ENCODE results near the gene PLA2G2F. TPM values are rescaled to one million over a fixed set of nuclear protein-coding genes. Genes with fewer than 3 reads are reported as not detected.
A peak's percentile ranks its signal among the peaks of the same experiment; 100 is the strongest.

The PLA2G2F gene
- total and polyA plus RNA-seq, 2 of the 13 experiments (the other 11 are each of a cell fraction or from before 2014, with no cell fraction given): not detected

DNA sequence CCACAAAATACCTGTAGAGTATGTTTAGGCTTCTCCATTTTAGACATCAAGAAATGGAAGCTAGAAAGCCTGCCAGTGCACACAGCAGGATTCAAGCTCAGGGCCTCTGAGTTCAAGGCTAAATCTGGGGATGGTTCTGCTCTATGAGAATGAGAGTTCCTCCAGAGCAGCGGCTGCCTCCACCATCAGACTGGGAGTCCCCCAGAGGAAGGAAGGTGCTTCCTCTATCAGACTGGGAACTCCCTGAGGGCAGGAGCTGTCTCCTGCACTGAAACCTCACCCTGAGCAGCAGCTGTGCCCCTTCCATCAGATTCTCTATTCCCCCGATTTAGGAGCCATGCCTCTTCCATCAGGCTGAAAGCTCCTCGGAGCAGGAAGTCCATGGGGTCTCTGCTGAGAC lies 49.0 kb upstream of the PLA2G2F start:
- H3K36me3 ChIP-seq (replicated peaks in 1 of 2; ENCODE audit: control insufficient read depth in 1 of 2, insufficient read depth in 2 of 2, low read length in 2 of 2): no peaks in the 10 kb centered on the region
- H3K79me2 ChIP-seq (ENCODE audit: insufficient read depth, low read length): no peaks in the 10 kb centered on the region
- ATAC-seq: no peak
- no peak for FAIRE-seq
- no peak overlapping the region for H3K27ac ChIP-seq (ENCODE audit: extremely low read length, insufficient read depth, low read length)
- H3K9ac ChIP-seq (ENCODE audit: insufficient read depth, low read depth, low read length): no peak overlapping the region
- ChIA-PET POLR2A (no interaction called here), CTCF (ENCODE audit: low intra/inter-chr PET ratio, low total read pairs) (no interaction called here)
- H2AFZ ChIP-seq (ENCODE audit: low read length): no peak overlapping the region
- no peak overlapping the region; the same call in 1 of the 2 replicates for H3K4me2 ChIP-seq (ENCODE audit: low read depth, low read length)
- peaks cover 0 to 23% of the 10 kb centered on the region in 2 experiments; a peak in 2 of 5 replicates for H3K27me3 ChIP-seq (ENCODE audit: control insufficient read depth in 1 of 2, insufficient read depth in 2 of 2, low read length in 2 of 2)
- no peak overlapping the region for H3K4me3 ChIP-seq (replicated peaks in 1 of 3; ENCODE audit: insufficient read depth in 1 of 3, low read depth in 2 of 3, low read length in 3 of 3)
- in situ Hi-C loops (cut with HindIII; ENCODE audit: extremely low pct_ligation_motif_present, low pct_unique_long_range_greater_than_20kb) (no loop called here), intact Hi-C loops (cut with micrococcal nuclease; ENCODE audit: unreplicated experiment) (no loop called here)
- DNase-seq (ENCODE audit: low spot score): no peak
- whole genome bisulfite sequencing (ENCODE audit: low lambda C conversion rate): no CpG with 5 or more reads among the region's 3 CpGs
- no peaks in the 10 kb centered on the region for H3K9me3 ChIP-seq (ENCODE audit: low read length)
- no peaks in the 10 kb centered on the region for H4K20me1 ChIP-seq (ENCODE audit: insufficient read depth, low read length)
- no TSS peak for BruUV-seq (replicated peaks)
- TF ChIP-seq, protein P1, sequence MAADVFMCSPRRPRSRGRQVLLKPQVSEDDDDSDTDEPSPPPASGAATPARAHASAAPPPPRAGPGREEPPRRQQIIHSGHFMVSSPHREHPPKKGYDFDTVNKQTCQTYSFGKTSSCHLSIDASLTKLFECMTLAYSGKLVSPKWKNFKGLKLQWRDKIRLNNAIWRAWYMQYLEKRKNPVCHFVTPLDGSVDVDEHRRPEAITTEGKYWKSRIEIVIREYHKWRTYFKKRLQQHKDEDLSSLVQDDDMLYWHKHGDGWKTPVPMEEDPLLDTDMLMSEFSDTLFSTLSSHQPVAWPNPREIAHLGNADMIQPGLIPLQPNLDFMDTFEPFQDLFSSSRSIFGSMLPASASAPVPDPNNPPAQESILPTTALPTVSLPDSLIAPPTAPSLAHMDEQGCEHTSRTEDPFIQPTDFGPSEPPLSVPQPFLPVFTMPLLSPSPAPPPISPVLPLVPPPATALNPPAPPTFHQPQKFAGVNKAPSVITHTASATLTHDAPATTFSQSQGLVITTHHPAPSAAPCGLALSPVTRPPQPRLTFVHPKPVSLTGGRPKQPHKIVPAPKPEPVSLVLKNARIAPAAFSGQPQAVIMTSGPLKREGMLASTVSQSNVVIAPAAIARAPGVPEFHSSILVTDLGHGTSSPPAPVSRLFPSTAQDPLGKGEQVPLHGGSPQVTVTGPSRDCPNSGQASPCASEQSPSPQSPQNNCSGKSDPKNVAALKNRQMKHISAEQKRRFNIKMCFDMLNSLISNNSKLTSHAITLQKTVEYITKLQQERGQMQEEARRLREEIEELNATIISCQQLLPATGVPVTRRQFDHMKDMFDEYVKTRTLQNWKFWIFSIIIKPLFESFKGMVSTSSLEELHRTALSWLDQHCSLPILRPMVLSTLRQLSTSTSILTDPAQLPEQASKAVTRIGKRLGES (CRISPR knock-in tag; IDR thresholded peaks at IDR 0.05; ENCODE audit: borderline replicate concordance): no peak
- peak; percentile 87 for TF ChIP-seq ZSCAN22 (CRISPR knock-in tag; IDR thresholded peaks at IDR 0.05)
- no peaks in the 10 kb centered on the region for H3K4me1 ChIP-seq (ENCODE audit: insufficient read depth, low read length)

DNA sequence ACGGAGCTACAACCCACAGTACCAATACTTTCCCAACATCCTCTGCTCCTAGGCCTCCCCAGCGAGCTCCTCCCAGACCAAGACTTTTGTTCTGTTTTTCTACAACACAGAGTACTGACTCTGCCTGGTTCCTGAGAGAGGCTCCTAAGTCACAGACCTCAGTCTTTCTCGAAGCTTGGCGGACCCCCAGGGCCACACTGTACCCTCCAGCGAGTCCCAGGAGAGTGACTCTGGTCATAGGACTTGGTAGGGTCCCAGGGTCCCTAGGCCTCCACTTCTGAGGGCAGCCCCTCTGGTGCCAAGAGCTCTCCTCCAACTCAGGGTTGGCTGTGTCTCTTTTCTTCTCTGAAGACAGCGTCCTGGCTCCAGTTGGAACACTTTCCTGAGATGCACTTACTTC lies 48.5 kb upstream of the PLA2G2F start:
- H3K27ac ChIP-seq (ENCODE audit: extremely low read length, insufficient read depth, low read length): no peak overlapping the region
- H2AFZ ChIP-seq (ENCODE audit: low read length): no peak overlapping the region
- no peak overlapping the region for H3K9ac ChIP-seq (ENCODE audit: insufficient read depth, low read depth, low read length)
- no peak overlapping the region for H3K4me3 ChIP-seq (replicated peaks in 1 of 3; ENCODE audit: insufficient read depth in 1 of 3, low read depth in 2 of 3, low read length in 3 of 3)
- in situ Hi-C loops (cut with HindIII; ENCODE audit: extremely low pct_ligation_motif_present, low pct_unique_long_range_greater_than_20kb): no loop called here
- no peak for FAIRE-seq
- no peaks in the 10 kb centered on the region for H3K4me1 ChIP-seq (ENCODE audit: insufficient read depth, low read length)
- DNase-seq (ENCODE audit: low spot score): no peak
- H3K9me3 ChIP-seq (ENCODE audit: low read length): peaks cover 3% of the 10 kb centered on the region; the same call in 1 of the 2 replicates
- POLR2A ChIA-PET: no interaction called here
- CTCF ChIA-PET (ENCODE audit: low intra/inter-chr PET ratio, low total read pairs): no interaction called here
- intact Hi-C loops (cut with micrococcal nuclease; ENCODE audit: unreplicated experiment): no loop called here
- no TSS peak for BruUV-seq (replicated peaks)
- WGBS (ENCODE audit: low lambda C conversion rate): 3% methylated on average over 5 of the region's 6 CpGs
- no peaks in the 10 kb centered on the region for H3K36me3 ChIP-seq (replicated peaks in 1 of 2; ENCODE audit: control insufficient read depth in 1 of 2, insufficient read depth in 2 of 2, low read length in 2 of 2)
- H3K79me2 ChIP-seq (ENCODE audit: insufficient read depth, low read length): no peaks in the 10 kb centered on the region
- H3K27me3 ChIP-seq (ENCODE audit: control insufficient read depth in 1 of 2, insufficient read depth in 2 of 2, low read length in 2 of 2): peaks cover 0 to 23% of the 10 kb centered on the region in 2 experiments; a peak in 2 of 5 replicates
- H3K4me2 ChIP-seq (ENCODE audit: low read depth, low read length): no peak overlapping the region
- no peak for ATAC-seq
- no peaks in the 10 kb centered on the region for H4K20me1 ChIP-seq (ENCODE audit: insufficient read depth, low read length)
- TF ChIP-seq, protein P2, sequence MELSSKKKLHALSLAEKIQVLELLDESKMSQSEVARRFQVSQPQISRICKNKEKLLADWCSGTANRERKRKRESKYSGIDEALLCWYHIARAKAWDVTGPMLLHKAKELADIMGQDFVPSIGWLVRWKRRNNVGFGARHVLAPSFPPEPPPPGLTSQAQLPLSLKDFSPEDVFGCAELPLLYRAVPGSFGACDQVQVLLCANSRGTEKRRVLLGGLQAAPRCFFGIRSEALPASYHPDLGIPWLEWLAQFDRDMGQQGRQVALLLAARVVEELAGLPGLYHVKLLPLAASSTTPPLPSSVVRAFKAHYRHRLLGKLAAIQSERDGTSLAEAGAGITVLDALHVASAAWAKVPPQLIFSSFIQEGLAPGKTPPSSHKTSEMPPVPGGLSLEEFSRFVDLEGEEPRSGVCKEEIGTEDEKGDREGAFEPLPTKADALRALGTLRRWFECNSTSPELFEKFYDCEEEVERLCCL (CRISPR knock-in tag; IDR thresholded peaks at IDR 0.05; ENCODE audit: borderline replicate concordance): no peak
- TF ChIP-seq IKZF4 (CRISPR knock-in tag; IDR thresholded peaks at IDR 0.05; ENCODE audit: borderline replicate concordance, low read depth, not compliant biosample characterization): no peak
- TF ChIP-seq, protein P3, sequence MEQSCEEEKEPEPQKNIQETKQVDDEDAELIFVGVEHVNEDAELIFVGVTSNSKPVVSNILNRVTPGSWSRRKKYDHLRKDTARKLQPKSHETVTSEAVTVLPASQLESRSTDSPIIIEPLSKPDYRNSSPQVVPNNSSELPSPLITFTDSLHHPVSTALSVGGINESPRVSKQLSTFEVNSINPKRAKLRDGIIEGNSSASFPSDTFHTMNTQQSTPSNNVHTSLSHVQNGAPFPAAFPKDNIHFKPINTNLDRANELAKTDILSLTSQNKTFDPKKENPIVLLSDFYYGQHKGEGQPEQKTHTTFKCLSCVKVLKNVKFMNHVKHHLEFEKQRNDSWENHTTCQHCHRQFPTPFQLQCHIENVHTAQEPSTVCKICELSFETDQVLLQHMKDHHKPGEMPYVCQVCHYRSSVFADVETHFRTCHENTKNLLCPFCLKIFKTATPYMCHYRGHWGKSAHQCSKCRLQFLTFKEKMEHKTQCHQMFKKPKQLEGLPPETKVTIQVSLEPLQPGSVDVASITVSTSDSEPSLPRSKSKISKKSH (CRISPR knock-in tag; IDR thresholded peaks at IDR 0.05; ENCODE audit: borderline replicate concordance): no peak
- no peak for TF ChIP-seq HES4 (CRISPR knock-in tag; IDR thresholded peaks at IDR 0.05; ENCODE audit: borderline replicate concordance)
- no peak for TF ChIP-seq ZNF124 (CRISPR knock-in tag; IDR thresholded peaks at IDR 0.05)
